ENCODE data around the gene GCNT1.

The GCNT1 gene

GRCh38 chr9:76444322-76444929 is 14.6 kb upstream of the GCNT1 start:
- DNase-seq (ENCODE audit: low read depth): no peak
- TF ChIP-seq CTCF (IDR thresholded peaks at IDR 0.05; ENCODE audit: control insufficient read depth, extremely low read depth, insufficient read depth): no peak
- no peak overlapping the region for H3K4me3 ChIP-seq (ENCODE audit: low read depth, low read length)

GRCh38 chr9:76445976-76446375 is 13.0 kb upstream of the GCNT1 start:
- no peak overlapping the region for H3K4me3 ChIP-seq (ENCODE audit: low read depth, low read length)
- no peak for DNase-seq (ENCODE audit: low read depth)
- no peak for TF ChIP-seq CTCF (IDR thresholded peaks at IDR 0.05; ENCODE audit: control insufficient read depth, extremely low read depth, insufficient read depth)

GRCh38 chr9:76448501-76448900 is 10.5 kb upstream of the GCNT1 start:
- H3K4me3 ChIP-seq (ENCODE audit: low read depth, low read length): no peak overlapping the region
- no peak for DNase-seq (ENCODE audit: low read depth)
- no peak for TF ChIP-seq CTCF (IDR thresholded peaks at IDR 0.05; ENCODE audit: control insufficient read depth, extremely low read depth, insufficient read depth)

- DNase-seq (ENCODE audit: low read depth): no peak
- no peak overlapping the region for H3K4me3 ChIP-seq (ENCODE audit: low read depth, low read length)
- no peak for TF ChIP-seq CTCF (IDR thresholded peaks at IDR 0.05; ENCODE audit: control insufficient read depth, extremely low read depth, insufficient read depth)
Measured at GRCh38 chr9:76451234-76451633, 7.7 kb upstream of the GCNT1 start.

GRCh38 chr9:76452839-76453238 is 6.1 kb upstream of the GCNT1 start:
- no peak overlapping the region for H3K4me3 ChIP-seq (ENCODE audit: low read depth, low read length)
- no peak for DNase-seq (ENCODE audit: low read depth)
- TF ChIP-seq CTCF (IDR thresholded peaks at IDR 0.05; ENCODE audit: control insufficient read depth, extremely low read depth, insufficient read depth): no peak

GRCh38 chr9:76453785-76454184 is 5.2 kb upstream of the GCNT1 start:
- no peak for DNase-seq (ENCODE audit: low read depth)
- no peak for TF ChIP-seq CTCF (IDR thresholded peaks at IDR 0.05; ENCODE audit: control insufficient read depth, extremely low read depth, insufficient read depth)
- H3K4me3 ChIP-seq (ENCODE audit: low read depth, low read length): no peak overlapping the region

- TF ChIP-seq CTCF (IDR thresholded peaks at IDR 0.05; ENCODE audit: control insufficient read depth, extremely low read depth, insufficient read depth): no peak
- DNase-seq (ENCODE audit: low read depth): no peak
Measured at GRCh38 chr9:76454311-76454710, 4.7 kb upstream of the GCNT1 start.

More at GRCh38 chr9:76454311-76454710, 4.7 kb upstream of the GCNT1 start:
- H3K4me3 ChIP-seq (ENCODE audit: low read depth, low read length): no peak overlapping the region

Measured in LNCaP clone FGC (cell line).